Stimulated activated CD4-positive, alpha-beta T cell treated with anti-CD3 and anti-CD28 coated beads, TNF-alpha, amount 100 ng/mL, for 48 hours (primary cell): ENCODE results near the gene C12orf76.
"Not testable (repeated sequence)": the region's sequence is repeated elsewhere in the genome, so short reads cannot be mapped to it uniquely, and the experiment has no call there.

Experiments
- DNase-seq, 3 donors: peaks; one replicate each; pipeline ENCODE4 v3.0.0-alpha.2; 2020; ENCODE audit warnings: low read depth in 3 of 3

The C12orf76 gene

GRCh38 chr12:110048242-110049027 is at the start of gene C12orf76:
TSS of gene C12orf76 (minus strand) at chr12:110048522. CDS start at chr12:110048495, 27 bp downstream.
- DNase-seq, result peak; percentile 79 to 90 (median 86)

- no peak for DNase-seq
Observed at GRCh38 chr12:110093631-110094311, 45.4 kb upstream of the C12orf76 start.

- DNase-seq, result no peak
Observed at GRCh38 chr12:110091136-110091711, 42.9 kb upstream of the C12orf76 start.

GRCh38 chr12:110090266-110091135 is 42.2 kb upstream of the C12orf76 start:
- no peak for DNase-seq

GRCh38 chr12:110088936-110089335 is 40.6 kb upstream of the C12orf76 start:
- DNase-seq, result no peak

- not testable (repeated sequence) for DNase-seq
Observed at GRCh38 chr12:110088216-110088615, 39.9 kb upstream of the C12orf76 start.

GRCh38 chr12:110084314-110085015 is 36.1 kb upstream of the C12orf76 start:
- DNase-seq, result no peak

- no peak for DNase-seq
Observed at GRCh38 chr12:110080410-110080809, 32.1 kb upstream of the C12orf76 start.

GRCh38 chr12:110079477-110080400 is 31.4 kb upstream of the C12orf76 start:
- DNase-seq, result peak; percentile 51 to 62 (median 60)

- DNase-seq, result no peak
Observed at GRCh38 chr12:110077800-110078199, 29.5 kb upstream of the C12orf76 start.

- DNase-seq, result no peak
Observed at GRCh38 chr12:110075880-110076279, 27.6 kb upstream of the C12orf76 start.

GRCh38 chr12:110074089-110074488 is 25.8 kb upstream of the C12orf76 start:
- DNase-seq, result no peak

GRCh38 chr12:110073049-110073831 is 24.9 kb upstream of the C12orf76 start:
- DNase-seq, result peak in 1 of 3 donors; percentile 33

- not testable (repeated sequence) for DNase-seq
Observed at GRCh38 chr12:110072636-110073035, 24.3 kb upstream of the C12orf76 start.

- DNase-seq, result no peak
Observed at GRCh38 chr12:110071967-110072366, 23.6 kb upstream of the C12orf76 start.

- no peak for DNase-seq
Observed at GRCh38 chr12:110071504-110071903, 23.2 kb upstream of the C12orf76 start.

- no peak for DNase-seq
Observed at GRCh38 chr12:110068654-110069053, 20.3 kb upstream of the C12orf76 start.

GRCh38 chr12:110068115-110068514 is 19.8 kb upstream of the C12orf76 start:
- not testable (repeated sequence) for DNase-seq

- no peak for DNase-seq
Observed at GRCh38 chr12:110067531-110067930, 19.2 kb upstream of the C12orf76 start.
